Prostate gland (tissue), 2 donors: ENCODE measurements around the gene AVPI1. TPM values are rescaled to one million over a fixed set of nuclear protein-coding genes. Genes with fewer than 3 reads are reported as not detected.

ENCODE experiments used
- DNase-seq: peaks from one replicate; pipeline ENCODE4 v3.0.0-alpha.2; 2019; ENCODE audit warnings: low spot score
- H3K27ac ChIP-seq, 2 donors: fragments of 200-600 bp; sonication (generic); 2 replicates each; pipeline ENCODE4 v1.5.1; 2017 to 2019
- H3K27me3 ChIP-seq: fragments of 200-600 bp; sonication (generic); replicated peaks from 2 replicates; pipeline ENCODE4 v1.5.1; 2019; ENCODE audit not compliant: insufficient read depth
- H3K36me3 ChIP-seq, 2 donors: fragments of 200-600 bp; sonication (generic); 1 replicate in 1 of 2; 2 replicates in 1 of 2; pipeline versions ENCODE4 v1.5.1 to v1.8.1; 2017 to 2019
- H3K4me1 ChIP-seq: fragments of 200-600 bp; sonication (generic); replicated peaks from 2 replicates; pipeline ENCODE4 v1.5.1; 2019
- H3K4me3 ChIP-seq, 2 donors: fragments of 200-600 bp; sonication (generic); 2 replicates each; pipeline ENCODE4 v1.5.1; 2017 to 2019
- H3K9me3 ChIP-seq: fragments of 200-600 bp; sonication (generic); 2 replicates; pipeline ENCODE4 v1.5.1; 2017
- POLR2A ChIP-seq: fragments of 450-650 bp; IDR thresholded peaks from one replicate; pipeline ENCODE4 v1.6.1; 2016; ENCODE audit warnings: antibody characterized with exemption, mild to moderate bottlenecking
- POLR2AphosphoS5 ChIP-seq: sonication (generic); formaldehyde crosslinking; IDR thresholded peaks from one replicate; pipeline ENCODE4 v1.6.1; 2017; ENCODE audit warnings: antibody characterized with exemption
- WGBS: methylation state at CpG from one replicate; pipeline ENCODE4 v1.1.5; 2018; 5-methylcytosine and 5-hydroxymethylcytosine counted together
- intact Hi-C: fragments of 100-400 bp; cut with DNase I; formaldehyde crosslinking; loops from one replicate; pipeline ENCODE4 v1.14.2; 2022
- total RNA-seq, 2 donors: library from RNA; depleted of rRNA; stranded (reverse); fragments of >200 nt; gene quantifications; one replicate each; pipeline ENCODE4 v1.1.0, GENCODE V29; 2016
- TF ChIP-seq, protein P1 (sequence below), 4 experiments: fragments of 200-600 bp in 2 of 4; fragments of 450-650 bp in 2 of 4; sonication (generic) in 2 of 4; IDR thresholded peaks; 1 replicate in 3 of 4; 2 replicates in 1 of 4; pipeline ENCODE4 v1.5.1; 2016 to 2019; ENCODE audit warnings: antibody characterized with exemption in 4 of 4, mild to moderate bottlenecking in 2 of 4, moderate library complexity in 2 of 4

Gene AVPI1
- total RNA-seq: 10 to 100 TPM; 17.0 to 28.6 TPM

- 1% methylated on average over 39 of the region's 78 CpGs for WGBS
- Histone ChIP-seq H3K4me1 (peaks cover 18% of the 10 kb centered on the region), H3K4me3 (peak within 1 kb of the TSS; percentile 51 to 64), H3K27ac (peak within 1 kb of the TSS; percentile 90 to 93), H3K36me3 (no peaks in the 10 kb centered on the region), H3K9me3 (no peaks in the 10 kb centered on the region), H3K27me3 (no peaks in the 10 kb centered on the region)
- peak; percentile 98 for TF ChIP-seq POLR2AphosphoS5
- TF ChIP-seq POLR2A: peak; percentile 100
- TF ChIP-seq, protein P1, sequence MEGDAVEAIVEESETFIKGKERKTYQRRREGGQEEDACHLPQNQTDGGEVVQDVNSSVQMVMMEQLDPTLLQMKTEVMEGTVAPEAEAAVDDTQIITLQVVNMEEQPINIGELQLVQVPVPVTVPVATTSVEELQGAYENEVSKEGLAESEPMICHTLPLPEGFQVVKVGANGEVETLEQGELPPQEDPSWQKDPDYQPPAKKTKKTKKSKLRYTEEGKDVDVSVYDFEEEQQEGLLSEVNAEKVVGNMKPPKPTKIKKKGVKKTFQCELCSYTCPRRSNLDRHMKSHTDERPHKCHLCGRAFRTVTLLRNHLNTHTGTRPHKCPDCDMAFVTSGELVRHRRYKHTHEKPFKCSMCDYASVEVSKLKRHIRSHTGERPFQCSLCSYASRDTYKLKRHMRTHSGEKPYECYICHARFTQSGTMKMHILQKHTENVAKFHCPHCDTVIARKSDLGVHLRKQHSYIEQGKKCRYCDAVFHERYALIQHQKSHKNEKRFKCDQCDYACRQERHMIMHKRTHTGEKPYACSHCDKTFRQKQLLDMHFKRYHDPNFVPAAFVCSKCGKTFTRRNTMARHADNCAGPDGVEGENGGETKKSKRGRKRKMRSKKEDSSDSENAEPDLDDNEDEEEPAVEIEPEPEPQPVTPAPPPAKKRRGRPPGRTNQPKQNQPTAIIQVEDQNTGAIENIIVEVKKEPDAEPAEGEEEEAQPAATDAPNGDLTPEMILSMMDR (IDR thresholded peaks at IDR 0.05): peak in 1 of 4 experiments; percentile 17
- intact Hi-C loops: loop anchor here (5.0 kb wide), 1 partner anchor 45 kb away; the partner anchor contains the start of gene PI4K2A
- peak; percentile 98 for DNase-seq
These were observed at the start of gene AVPI1 for GRCh38 chr10:97686962-97687784. TSS of gene AVPI1 (minus strand) at chr10:97687241. CDS start at chr10:97679905, 7,336 bp downstream.

DNA sequence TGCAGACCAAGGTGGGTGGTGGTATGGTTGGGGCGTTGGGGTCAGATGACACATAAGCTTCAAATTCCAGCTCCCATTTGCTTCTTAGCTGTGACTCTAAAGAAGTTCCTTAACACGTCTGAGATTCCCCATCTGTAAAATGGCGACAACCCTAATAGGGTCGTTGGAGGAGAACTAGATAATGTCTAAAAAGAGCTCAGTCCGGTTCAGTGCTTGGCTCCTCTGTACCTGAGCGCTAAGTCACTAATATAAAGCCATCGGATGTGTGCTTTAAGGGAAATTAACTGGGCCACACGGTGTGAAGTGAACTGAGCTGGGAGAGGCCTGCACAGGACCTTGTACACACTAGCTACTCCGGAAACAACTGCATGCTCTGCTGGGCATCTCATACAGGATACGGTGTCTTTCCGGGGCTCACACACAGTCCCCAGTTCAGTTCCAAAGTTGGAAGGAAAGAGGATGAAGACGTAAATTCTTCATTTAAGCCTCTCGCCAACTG is 49.4 kb upstream of the AVPI1 start:
- peak overlapping the region; percentile 74 to 83 for H3K27ac ChIP-seq
- H3K9me3 ChIP-seq: no peaks in the 10 kb centered on the region
- no peaks in the 10 kb centered on the region for H3K4me1 ChIP-seq
- intact Hi-C loops: no loop called here
- no peak for TF ChIP-seq POLR2A
- TF ChIP-seq POLR2AphosphoS5: no peak
- TF ChIP-seq, protein P1 (IDR thresholded peaks at IDR 0.05): no peak
- H3K36me3 ChIP-seq: no peaks in the 10 kb centered on the region
- peak overlapping the region in 1 of 2 donors; percentile 81 for H3K4me3 ChIP-seq
- no peaks in the 10 kb centered on the region for H3K27me3 ChIP-seq
- no peak for DNase-seq
- WGBS: 70% methylated on average over 13 of the region's 13 CpGs

DNA sequence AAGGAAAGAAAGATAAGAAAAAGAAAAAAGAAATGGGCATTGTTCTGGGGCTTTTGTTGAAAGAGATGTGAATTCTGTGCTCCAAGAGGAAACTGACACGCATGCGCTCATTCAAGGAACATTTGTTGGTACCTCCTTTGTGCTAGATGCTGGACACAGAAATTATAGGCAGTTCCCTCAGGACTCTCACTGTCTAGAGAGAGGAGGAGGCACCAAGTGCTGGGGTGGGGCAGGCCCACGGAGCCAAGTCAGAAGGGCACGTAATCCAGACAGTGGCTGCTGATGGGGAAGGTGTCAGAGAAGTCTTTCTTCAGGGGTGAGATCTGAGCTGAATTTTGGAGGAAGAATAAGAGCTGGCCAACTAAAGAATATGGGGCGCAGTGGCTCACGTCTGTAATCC is 47.0 kb upstream of the AVPI1 start:
- Histone ChIP-seq H3K4me3 (no peak overlapping the region), H3K36me3 (no peaks in the 10 kb centered on the region), H3K27me3 (no peaks in the 10 kb centered on the region), H3K27ac (no peak overlapping the region), H3K9me3 (no peaks in the 10 kb centered on the region), H3K4me1 (no peaks in the 10 kb centered on the region)
- TF ChIP-seq POLR2A: no peak
- TF ChIP-seq, protein P1 (IDR thresholded peaks at IDR 0.05): no peak
- TF ChIP-seq POLR2AphosphoS5: no peak
- intact Hi-C loops: loop anchor here (5.0 kb wide), 1 partner anchor 57 kb away; no protein-coding TSS in a partner anchor
- no peak for DNase-seq
- WGBS: 83% methylated on average over 6 of the region's 6 CpGs

- WGBS: 85% methylated on average over 5 of the region's 5 CpGs
- TF ChIP-seq POLR2AphosphoS5 (no peak), POLR2A (no peak)
- TF ChIP-seq, protein P1 (IDR thresholded peaks at IDR 0.05): no peak
These were observed 46.2 kb upstream of the AVPI1 start for GRCh38 chr10:97733256-97733655.

More at GRCh38 chr10:97733256-97733655, 46.2 kb upstream of the AVPI1 start:
- Histone ChIP-seq H3K36me3 (no peaks in the 10 kb centered on the region), H3K9me3 (no peaks in the 10 kb centered on the region), H3K4me1 (no peaks in the 10 kb centered on the region), H3K27me3 (no peaks in the 10 kb centered on the region), H3K27ac (no peak overlapping the region), H3K4me3 (no peak overlapping the region)
- DNase-seq: no peak
- intact Hi-C loops: loop anchor here (5.0 kb wide), 1 partner anchor 56 kb away; no protein-coding TSS in a partner anchor
